Gastroesophageal sphincter (tissue), 4 donors: Measurements from ENCODE around the gene MAPT. TPM values are rescaled to one million over a fixed set of nuclear protein-coding genes. Genes with fewer than 3 reads are reported as not detected.
A peak's percentile ranks its signal among the peaks of the same experiment; 100 is the strongest.

Experiments used
- ATAC-seq: fragments of 150-250 bp; one replicate; pipeline ENCODE4 v1.9.1; 2016; ENCODE audit warnings: mild to moderate bottlenecking, moderate library complexity
- H3K27ac ChIP-seq, 4 donors: fragments of 200-600 bp; sonication (generic) in 3 of 4; 1 replicate in 3 of 4; 2 replicates in 1 of 4; pipeline ENCODE4 v1.5.1; 2016 to 2019
- H3K27me3 ChIP-seq: fragments of 200-600 bp; sonication (generic); one replicate; pipeline ENCODE4 v1.5.1; 2019
- H3K36me3 ChIP-seq, 2 donors: fragments of 200-600 bp; sonication (generic); one replicate each; pipeline ENCODE4 v1.5.1; 2019; ENCODE audit warnings: control low read depth in 1 of 2
- H3K4me1 ChIP-seq, 3 donors: fragments of 200-600 bp; sonication (generic); 1 replicate in 2 of 3; 2 replicates in 1 of 3; pipeline ENCODE4 v1.5.1; 2016 to 2019; ENCODE audit warnings: control low read depth in 2 of 3
- H3K4me3 ChIP-seq, 2 donors: fragments of 200-600 bp; sonication (generic); one replicate each; pipeline ENCODE4 v1.5.1; 2019; ENCODE audit warnings: mild to moderate bottlenecking in 1 of 2, moderate library complexity in 1 of 2
- H3K9me3 ChIP-seq, 3 donors: fragments of 200-600 bp; sonication (generic); one replicate each; pipeline ENCODE4 v1.5.1; 2017 to 2019; ENCODE audit warnings: control low read depth in 2 of 3
- EP300 ChIP-seq: sonication (generic); formaldehyde crosslinking; IDR thresholded peaks from one replicate; pipeline ENCODE4 v1.6.1; 2017; ENCODE audit warnings: antibody characterized with exemption, mild to moderate bottlenecking
- POLR2A ChIP-seq, 2 donors: fragments of 450-650 bp; IDR thresholded peaks; one replicate each; pipeline ENCODE4 v1.6.1; 2017; ENCODE audit warnings: antibody characterized with exemption in 2 of 2, mild to moderate bottlenecking in 2 of 2, moderate library complexity in 1 of 2
- POLR2AphosphoS5 ChIP-seq: sonication (generic); formaldehyde crosslinking; IDR thresholded peaks from one replicate; pipeline ENCODE4 v1.6.1; 2017; ENCODE audit warnings: antibody characterized with exemption
- WGBS, 2 donors: methylation state at CpG; one replicate each; pipeline ENCODE4 v1.1.5; 2018; ENCODE audit warnings: low coverage in 1 of 2; 5-methylcytosine and 5-hydroxymethylcytosine counted together
- total RNA-seq, 4 donors: library from RNA; depleted of rRNA; stranded (reverse); fragments of >200 nt; gene quantifications; one replicate each; pipeline ENCODE4 v1.1.0, GENCODE V29; 2016
- TF ChIP-seq, protein P1 (sequence below), 4 experiments: fragments of 200-600 bp in 2 of 4; fragments of 450-650 bp in 2 of 4; sonication (generic) in 1 of 4; IDR thresholded peaks; one replicate each; pipeline ENCODE4 v1.5.1; 2017 to 2019; ENCODE audit warnings: antibody characterized with exemption in 4 of 4, mild to moderate bottlenecking in 2 of 4, moderate library complexity in 2 of 4

Gene MAPT
- total RNA-seq, 4 donors from 2014 or later: 3.4 to 12.2 (median 8.5) TPM

DNA sequence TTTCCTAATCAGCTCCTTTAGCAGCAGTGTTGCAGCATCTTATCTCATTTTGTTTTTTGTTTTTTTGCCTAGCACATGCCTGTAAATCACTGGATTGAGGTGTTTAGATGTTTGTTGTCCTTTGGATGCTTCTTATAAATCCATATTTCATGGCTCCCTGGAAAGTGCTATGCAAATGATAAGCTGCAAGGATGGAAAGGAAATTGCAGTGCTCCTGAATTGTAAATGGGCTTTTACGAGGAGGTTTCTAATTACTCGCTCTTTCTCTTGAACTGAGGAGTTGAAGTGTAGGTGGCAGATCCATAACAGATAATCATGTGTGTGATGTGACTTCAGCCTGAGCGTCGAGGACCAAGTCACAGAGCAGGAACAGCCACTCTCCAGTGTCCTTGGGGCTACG, 45.0 kb downstream of the MAPT start:
- H3K4me1 ChIP-seq: peaks cover 0 to 39% (median 3%) of the 10 kb centered on the region in 3 donors
- TF ChIP-seq EP300 (no peak), POLR2AphosphoS5 (no peak), POLR2A (IDR thresholded peaks at IDR 0.05) (no peak)
- TF ChIP-seq, protein P1, sequence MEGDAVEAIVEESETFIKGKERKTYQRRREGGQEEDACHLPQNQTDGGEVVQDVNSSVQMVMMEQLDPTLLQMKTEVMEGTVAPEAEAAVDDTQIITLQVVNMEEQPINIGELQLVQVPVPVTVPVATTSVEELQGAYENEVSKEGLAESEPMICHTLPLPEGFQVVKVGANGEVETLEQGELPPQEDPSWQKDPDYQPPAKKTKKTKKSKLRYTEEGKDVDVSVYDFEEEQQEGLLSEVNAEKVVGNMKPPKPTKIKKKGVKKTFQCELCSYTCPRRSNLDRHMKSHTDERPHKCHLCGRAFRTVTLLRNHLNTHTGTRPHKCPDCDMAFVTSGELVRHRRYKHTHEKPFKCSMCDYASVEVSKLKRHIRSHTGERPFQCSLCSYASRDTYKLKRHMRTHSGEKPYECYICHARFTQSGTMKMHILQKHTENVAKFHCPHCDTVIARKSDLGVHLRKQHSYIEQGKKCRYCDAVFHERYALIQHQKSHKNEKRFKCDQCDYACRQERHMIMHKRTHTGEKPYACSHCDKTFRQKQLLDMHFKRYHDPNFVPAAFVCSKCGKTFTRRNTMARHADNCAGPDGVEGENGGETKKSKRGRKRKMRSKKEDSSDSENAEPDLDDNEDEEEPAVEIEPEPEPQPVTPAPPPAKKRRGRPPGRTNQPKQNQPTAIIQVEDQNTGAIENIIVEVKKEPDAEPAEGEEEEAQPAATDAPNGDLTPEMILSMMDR (IDR thresholded peaks at IDR 0.05): no peak
- no peak overlapping the region for H3K27ac ChIP-seq
- no peaks in the 10 kb centered on the region for H3K36me3 ChIP-seq
- H3K9me3 ChIP-seq: no peaks in the 10 kb centered on the region
- 61% methylated on average over 5 of the region's 5 CpGs; no CpG with 5 or more reads in 1 of the 2 donors for WGBS, 2 donors
- no peak for ATAC-seq
- no peaks in the 10 kb centered on the region for H3K27me3 ChIP-seq
- no peak overlapping the region for H3K4me3 ChIP-seq

DNA sequence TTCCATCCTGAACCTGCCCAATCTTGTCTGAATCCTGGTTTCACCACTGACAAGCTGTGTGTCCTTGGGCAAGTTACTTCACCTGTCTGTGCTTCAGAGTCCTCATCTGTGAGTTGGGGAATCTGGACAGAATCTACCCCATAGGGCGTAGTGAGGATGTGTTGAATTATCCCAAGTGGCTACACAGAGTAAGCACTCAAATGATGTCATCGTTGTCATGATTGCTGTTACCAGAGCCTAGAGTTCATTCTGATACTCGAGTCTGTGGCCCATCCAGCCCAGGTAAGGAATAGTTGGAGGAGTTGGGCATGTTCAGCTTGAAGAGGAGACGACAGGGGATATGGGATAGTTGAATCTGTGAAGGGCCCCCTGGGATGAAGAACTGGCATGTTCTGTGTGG, 45.9 kb downstream of the MAPT start:
- Histone ChIP-seq H3K4me1 (peaks cover 0 to 39% (median 3%) of the 10 kb centered on the region in 3 donors), H3K27ac (peak overlapping the region in 3 of 4 donors; percentile 44 to 72 (median 69)), H3K9me3 (no peaks in the 10 kb centered on the region), H3K36me3 (no peaks in the 10 kb centered on the region), H3K27me3 (no peaks in the 10 kb centered on the region), H3K4me3 (no peak overlapping the region)
- no peak for ATAC-seq
- WGBS, 2 donors: 78 to 92% methylated on average over 2 to 3 of the region's 4 CpGs
- TF ChIP-seq POLR2AphosphoS5 (no peak), POLR2A (IDR thresholded peaks at IDR 0.05) (no peak), EP300 (no peak)
- TF ChIP-seq, protein P1 (IDR thresholded peaks at IDR 0.05): no peak

DNA sequence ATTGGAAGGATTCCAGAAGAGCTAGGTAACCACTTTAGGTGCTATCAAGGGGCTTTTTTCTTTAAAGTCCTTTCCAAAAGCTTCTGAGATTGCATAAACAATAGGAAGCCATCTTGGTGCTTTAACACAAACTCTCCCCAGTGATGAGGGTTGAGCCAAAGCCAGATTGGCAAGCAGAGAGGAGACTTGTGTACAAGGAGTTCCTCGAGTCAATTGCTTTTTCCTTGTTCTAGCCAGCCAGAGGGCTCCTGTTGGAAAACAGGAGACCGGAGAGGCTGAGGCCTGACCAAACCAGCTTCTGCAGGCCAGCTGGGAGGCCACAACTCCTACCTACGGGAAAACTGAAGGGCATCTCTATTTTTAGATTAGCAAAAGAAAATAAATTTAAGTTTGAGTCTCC, 46.5 kb downstream of the MAPT start:
- ATAC-seq: peak; percentile 36
- WGBS, 2 donors: 15 to 30% methylated on average over 2 to 3 of the region's 3 CpGs
- no peaks in the 10 kb centered on the region for H3K36me3 ChIP-seq
- no peaks in the 10 kb centered on the region for H3K27me3 ChIP-seq
- TF ChIP-seq, protein P1 (IDR thresholded peaks at IDR 0.05): no peak
- TF ChIP-seq POLR2A (IDR thresholded peaks at IDR 0.05): no peak
- TF ChIP-seq EP300: no peak
- no peak for TF ChIP-seq POLR2AphosphoS5
- no peak overlapping the region for H3K4me3 ChIP-seq
- H3K9me3 ChIP-seq: no peaks in the 10 kb centered on the region
- H3K4me1 ChIP-seq: peaks cover 0 to 39% (median 3%) of the 10 kb centered on the region in 3 donors
- peak overlapping the region in 3 of 4 donors; percentile 44 to 72 (median 69) for H3K27ac ChIP-seq

DNA sequence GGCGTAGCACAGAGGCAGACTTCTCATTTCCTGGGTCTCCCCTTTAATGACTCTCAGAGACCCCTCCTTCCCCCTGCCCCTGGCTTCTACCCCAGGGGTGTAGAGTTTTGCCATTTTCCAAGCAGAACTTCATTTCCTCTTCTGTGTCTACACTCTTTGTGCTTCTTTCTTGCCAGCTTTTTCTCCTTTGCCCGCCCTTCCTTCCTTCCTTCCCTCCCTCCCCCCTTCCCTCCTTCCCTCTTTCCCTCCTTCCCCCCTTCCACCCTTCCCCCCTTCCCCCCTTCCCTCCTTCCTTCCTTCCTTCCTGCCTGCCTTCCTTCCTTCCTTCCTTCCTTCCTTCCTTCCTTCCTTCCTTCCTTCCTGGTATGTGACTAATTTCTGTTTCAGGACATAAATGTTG, 47.0 kb downstream of the MAPT start:
- H3K4me3 ChIP-seq: no peak overlapping the region
- H3K27me3 ChIP-seq: no peaks in the 10 kb centered on the region
- H3K36me3 ChIP-seq: no peaks in the 10 kb centered on the region
- WGBS, 2 donors: 45 to 53% methylated on average over 2 of the region's 2 CpGs
- H3K9me3 ChIP-seq: no peaks in the 10 kb centered on the region
- no peak for ATAC-seq
- peaks cover 0 to 39% (median 3%) of the 10 kb centered on the region in 3 donors for H3K4me1 ChIP-seq
- H3K27ac ChIP-seq: peak overlapping the region; percentile 15 to 72 (median 56)
- TF ChIP-seq POLR2A (IDR thresholded peaks at IDR 0.05) (no peak), POLR2AphosphoS5 (no peak), EP300 (no peak)
- TF ChIP-seq, protein P1 (IDR thresholded peaks at IDR 0.05): no peak

DNA sequence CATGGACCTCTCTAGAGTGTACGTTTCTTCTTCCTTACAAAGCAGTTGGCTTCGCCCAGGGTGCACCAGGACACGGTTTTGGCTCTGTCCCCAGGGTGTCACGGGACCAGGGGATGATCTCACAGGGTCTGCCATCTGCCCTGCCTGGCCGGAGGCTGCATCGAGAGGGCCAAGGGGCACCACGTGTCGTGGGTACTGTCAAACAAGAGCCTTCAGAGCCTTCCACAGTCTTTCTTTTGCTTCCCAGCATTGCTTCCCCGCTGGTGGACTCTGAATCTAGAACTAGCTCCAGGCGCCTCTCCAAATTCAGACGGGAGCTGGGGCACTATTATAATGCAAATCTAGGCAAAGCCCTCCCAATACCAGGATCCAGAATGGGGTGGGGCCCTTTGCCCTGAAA, 47.9 kb downstream of the MAPT start:
- no peak overlapping the region for H3K4me3 ChIP-seq
- no peaks in the 10 kb centered on the region for H3K36me3 ChIP-seq
- WGBS, 2 donors: 47 to 54% methylated on average over 3 to 10 of the region's 11 CpGs
- TF ChIP-seq POLR2AphosphoS5 (peak; percentile 89), POLR2A (IDR thresholded peaks at IDR 0.05) (no peak)
- no peaks in the 10 kb centered on the region for H3K9me3 ChIP-seq
- peaks cover 0 to 44% (median 3%) of the 10 kb centered on the region in 3 donors for H3K4me1 ChIP-seq
- ATAC-seq: peak; percentile 90
- H3K27me3 ChIP-seq: no peaks in the 10 kb centered on the region
- peak overlapping the region in 3 of 4 donors; percentile 20 to 69 (median 53) for H3K27ac ChIP-seq
